Effector memory CD4-positive, alpha-beta T cell (primary cell): Measurements from ENCODE around the gene FADS3.

ENCODE experiments used
- DNase-seq, 3 donors: peaks; one replicate each; pipeline ENCODE4 v3.0.0-alpha.2; 2020
- H3K27ac ChIP-seq: 2 replicates; pipeline ENCODE4 v1.7.0; 2013; ENCODE audit warnings: mild to moderate bottlenecking, low read length, moderate library complexity; ENCODE audit not compliant: insufficient read depth, poor library complexity, severe bottlenecking
- H3K27me3 ChIP-seq: replicated peaks from 2 replicates; pipeline ENCODE4 v1.7.0; 2013; ENCODE audit warnings: mild to moderate bottlenecking, low read length; ENCODE audit not compliant: insufficient read depth, control insufficient read depth, poor library complexity, severe bottlenecking
- H3K36me3 ChIP-seq: 2 replicates; pipeline ENCODE4 v1.7.0; 2013; ENCODE audit warnings: mild to moderate bottlenecking, low read length, moderate library complexity; ENCODE audit not compliant: control insufficient read depth, insufficient read depth
- H3K4me1 ChIP-seq: 2 replicates; pipeline ENCODE4 v1.7.0; 2013; ENCODE audit warnings: low read length, mild to moderate bottlenecking; ENCODE audit not compliant: control insufficient read depth, insufficient read depth, poor library complexity, severe bottlenecking
- H3K4me3 ChIP-seq: 2 replicates; pipeline ENCODE4 v1.7.0; 2013; ENCODE audit warnings: low read length, low read depth, mild to moderate bottlenecking; ENCODE audit not compliant: insufficient read depth, poor library complexity, severe bottlenecking
- H3K9me3 ChIP-seq: 2 replicates; pipeline ENCODE4 v1.7.0; 2013; ENCODE audit warnings: mild to moderate bottlenecking, low read length, moderate library complexity; ENCODE audit not compliant: control insufficient read depth

FADS3 gene

DNA sequence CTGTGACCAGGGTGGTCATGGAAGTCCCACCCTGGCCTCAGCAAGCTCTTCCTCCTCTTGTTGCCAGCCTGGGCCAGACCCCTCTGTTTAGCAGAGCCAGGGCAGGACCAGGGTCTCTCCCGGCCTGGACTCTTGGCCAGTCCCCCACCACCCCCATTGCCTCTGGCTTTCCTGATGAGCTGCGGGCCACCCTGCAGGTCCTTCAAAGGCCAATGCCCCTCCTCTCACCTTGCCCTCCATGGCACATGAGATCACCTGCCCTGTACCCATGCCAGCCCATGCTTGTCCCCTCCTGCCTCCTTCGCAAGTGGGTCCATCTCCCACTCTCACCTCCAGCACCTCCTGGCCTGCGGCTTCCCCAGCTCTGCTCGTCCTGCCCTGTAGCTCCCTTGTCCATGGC, 52.8 kb downstream of the FADS3 start:
- no peak overlapping the region for H3K27ac ChIP-seq
- H3K27me3 ChIP-seq, result no peaks in the 10 kb centered on the region
- DNase-seq, result no peak
- H3K36me3 ChIP-seq, result no peaks in the 10 kb centered on the region
- no peak overlapping the region for H3K4me3 ChIP-seq
- no peaks in the 10 kb centered on the region for H3K9me3 ChIP-seq
- H3K4me1 ChIP-seq, result peaks cover 17% of the 10 kb centered on the region

DNA sequence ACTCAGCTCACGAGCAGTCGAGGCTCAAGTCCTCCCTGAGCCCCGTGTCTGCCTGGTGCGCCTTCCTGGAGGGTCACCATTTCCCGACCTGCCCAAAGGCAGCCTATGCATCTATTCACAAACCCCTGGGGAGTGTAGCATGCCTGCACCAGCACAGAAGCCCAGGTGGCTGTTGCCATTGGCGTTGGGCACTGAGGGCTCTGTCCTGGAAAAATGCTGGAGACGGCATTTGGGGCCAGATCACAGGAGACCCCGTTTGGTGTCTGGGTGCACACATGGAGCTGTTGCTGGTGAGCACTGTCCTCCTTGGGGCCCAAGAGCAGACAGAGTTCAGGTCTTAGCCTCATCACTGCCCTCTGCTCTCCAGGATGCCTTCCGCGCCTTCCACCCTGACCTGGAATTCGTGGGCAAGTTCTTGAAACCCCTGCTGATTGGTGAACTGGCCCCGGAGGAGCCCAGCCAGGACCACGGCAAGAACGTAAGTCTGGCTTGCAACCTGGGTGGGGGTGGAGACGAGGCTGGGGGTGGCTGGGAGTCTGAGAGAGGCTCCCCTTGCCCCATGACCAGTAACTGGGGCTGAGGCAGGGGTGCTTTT, 53.8 kb downstream of the FADS3 start:
- no peaks in the 10 kb centered on the region for H3K27me3 ChIP-seq
- no peaks in the 10 kb centered on the region for H3K9me3 ChIP-seq
- no peaks in the 10 kb centered on the region for H3K36me3 ChIP-seq
- no peak overlapping the region for H3K4me3 ChIP-seq
- H3K27ac ChIP-seq, result no peak overlapping the region
- H3K4me1 ChIP-seq, result peaks cover 17% of the 10 kb centered on the region
- no peak for DNase-seq

GRCh38 chr11:61836193-61836592, 55.2 kb downstream of the FADS3 start:
- Histone ChIP-seq H3K9me3 (no peaks in the 10 kb centered on the region), H3K27ac (no peak overlapping the region), H3K4me1 (peaks cover 17% of the 10 kb centered on the region), H3K36me3 (no peaks in the 10 kb centered on the region), H3K27me3 (no peaks in the 10 kb centered on the region), H3K4me3 (no peak overlapping the region)
- no peak for DNase-seq

DNA sequence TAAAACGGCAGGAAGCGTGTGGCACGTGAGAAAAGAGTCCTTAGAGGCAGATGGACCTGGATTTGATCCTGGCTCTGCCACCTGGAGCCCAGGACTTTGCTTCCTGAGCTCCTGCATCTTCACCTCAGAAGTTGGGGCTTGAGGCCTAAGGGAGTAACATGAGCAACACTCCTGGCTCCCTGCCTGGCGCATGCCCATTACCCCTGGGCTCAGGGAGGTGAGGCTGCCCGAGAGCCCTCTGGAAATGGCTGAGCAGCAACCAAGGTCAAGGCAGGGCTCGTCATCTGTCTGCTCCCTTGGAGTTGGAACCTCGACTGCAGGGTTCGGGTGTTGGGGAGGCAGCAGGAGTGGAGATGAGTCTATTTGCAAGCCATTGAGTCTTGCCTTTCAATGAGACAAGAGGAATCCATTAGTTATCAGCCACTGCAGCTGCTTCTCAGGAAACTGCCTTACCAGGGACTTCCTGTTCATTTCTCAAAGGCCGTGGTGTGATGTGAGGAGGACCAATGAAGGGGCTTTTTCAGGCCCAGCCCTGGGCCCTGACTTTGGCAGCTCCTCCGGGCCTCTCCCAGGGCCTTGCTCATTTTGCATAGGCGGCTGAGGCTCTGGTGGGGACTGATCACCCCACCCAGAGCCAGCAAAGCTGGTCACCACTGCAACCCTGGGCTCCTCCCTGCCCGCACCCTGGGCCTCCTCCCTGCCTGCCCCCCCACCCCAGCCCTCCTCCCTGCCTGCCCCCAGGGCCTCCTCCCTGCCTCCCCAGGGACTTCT, 56.9 kb downstream of the FADS3 start:
- H3K36me3 ChIP-seq, result no peaks in the 10 kb centered on the region
- no peak overlapping the region for H3K4me3 ChIP-seq
- H3K9me3 ChIP-seq, result no peaks in the 10 kb centered on the region
- peaks cover 17% of the 10 kb centered on the region for H3K4me1 ChIP-seq
- no peak overlapping the region for H3K27ac ChIP-seq
- H3K27me3 ChIP-seq, result peaks cover 4% of the 10 kb centered on the region
- peak in 2 of 3 donors; percentile 14 to 47 for DNase-seq

DNA sequence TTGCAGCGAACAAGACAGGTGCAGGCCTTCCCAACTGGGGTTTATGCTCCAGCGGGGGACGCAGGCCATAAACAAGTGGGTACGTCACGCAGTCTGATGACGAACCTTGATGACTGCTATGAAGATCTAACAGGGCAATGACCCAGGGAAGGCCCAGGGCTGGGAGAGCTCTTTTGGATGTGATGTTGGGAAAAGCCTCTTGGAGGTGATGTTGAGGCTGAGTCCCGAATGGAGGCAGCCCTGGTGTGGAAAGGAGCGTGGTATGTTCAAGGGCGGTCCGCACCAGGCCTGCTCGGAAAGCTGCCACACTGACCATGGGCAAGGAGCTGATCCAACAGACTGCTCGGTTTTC, 57.4 kb downstream of the FADS3 start:
- Histone ChIP-seq H3K4me1 (peaks cover 22% of the 10 kb centered on the region), H3K27ac (no peak overlapping the region)
- DNase-seq, result no peak

GRCh38 chr11:61833471-61833870, 57.9 kb downstream of the FADS3 start:
- H3K36me3 ChIP-seq, result no peaks in the 10 kb centered on the region
- peak in 1 of 3 donors; percentile 44 for DNase-seq
- H3K9me3 ChIP-seq, result no peaks in the 10 kb centered on the region
- H3K27me3 ChIP-seq, result peaks cover 9% of the 10 kb centered on the region
- no peak overlapping the region for H3K27ac ChIP-seq
- H3K4me1 ChIP-seq, result peaks cover 26% of the 10 kb centered on the region
- no peak overlapping the region for H3K4me3 ChIP-seq

More for the DNA sequence above, 57.4 kb downstream of the FADS3 start:
- H3K9me3 ChIP-seq, result no peaks in the 10 kb centered on the region
- H3K4me3 ChIP-seq, result no peak overlapping the region
- peaks cover 8% of the 10 kb centered on the region for H3K27me3 ChIP-seq
- no peaks in the 10 kb centered on the region for H3K36me3 ChIP-seq

- peaks cover 33% of the 10 kb centered on the region for H3K4me1 ChIP-seq
- no peak overlapping the region for H3K27ac ChIP-seq
- no peaks in the 10 kb centered on the region for H3K9me3 ChIP-seq
- H3K4me3 ChIP-seq, result no peak overlapping the region
- no peak for DNase-seq
- no peaks in the 10 kb centered on the region for H3K36me3 ChIP-seq
- H3K27me3 ChIP-seq, result peaks cover 12% of the 10 kb centered on the region
Observed at GRCh38 chr11:61832754-61833153, 58.6 kb downstream of the FADS3 start.

- Histone ChIP-seq H3K36me3 (no peaks in the 10 kb centered on the region), H3K27ac (no peak overlapping the region), H3K9me3 (no peaks in the 10 kb centered on the region), H3K4me1 (peaks cover 39% of the 10 kb centered on the region), H3K27me3 (peaks cover 16% of the 10 kb centered on the region), H3K4me3 (no peak overlapping the region)
- DNase-seq, result no peak
Observed at GRCh38 chr11:61832207-61832606, 59.1 kb downstream of the FADS3 start.

- Histone ChIP-seq H3K36me3 (no peaks in the 10 kb centered on the region), H3K4me3 (no peak overlapping the region), H3K27ac (no peak overlapping the region), H3K9me3 (no peaks in the 10 kb centered on the region), H3K27me3 (peaks cover 16% of the 10 kb centered on the region), H3K4me1 (peaks cover 40% of the 10 kb centered on the region)
- no peak for DNase-seq
Observed at GRCh38 chr11:61830237-61831105, 60.9 kb downstream of the FADS3 start.

DNA sequence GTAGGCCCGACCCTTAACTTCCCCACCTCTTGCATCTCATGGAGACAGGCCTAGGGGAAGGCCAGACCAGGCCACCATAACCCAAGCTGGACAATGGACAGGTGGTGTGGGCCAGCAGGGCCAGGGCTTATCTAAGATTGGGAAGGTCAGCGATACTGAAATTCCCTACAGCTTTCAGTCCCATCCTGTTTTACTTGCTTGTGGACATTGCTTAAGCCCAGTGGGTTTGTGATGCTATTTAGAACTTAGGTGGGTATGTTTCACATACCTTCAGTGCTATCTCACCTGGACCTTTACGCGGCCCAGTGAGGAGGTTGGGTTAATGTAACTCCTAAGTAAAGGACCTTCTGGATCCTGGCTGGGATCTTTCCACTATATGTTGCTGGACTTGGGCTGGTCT, 61.5 kb downstream of the FADS3 start:
- Histone ChIP-seq H3K36me3 (no peaks in the 10 kb centered on the region), H3K9me3 (no peaks in the 10 kb centered on the region), H3K27me3 (peaks cover 16% of the 10 kb centered on the region), H3K4me3 (no peak overlapping the region), H3K27ac (no peak overlapping the region), H3K4me1 (peaks cover 35% of the 10 kb centered on the region)
- DNase-seq, result no peak
